Cardiac fibroblast (primary cell): ENCODE measurements around the gene GRXCR2.

Source experiments
- DNase-seq, 2 donors: peaks; one replicate each; pipeline versions ENCODE4 v3.0.0 to v3.0.0-alpha.2; 2010; ENCODE audit warnings: low read depth in 2 of 2
- H3K4me3 ChIP-seq, 2 donors: replicated peaks in 1 of 2; 1 replicate in 1 of 2; 2 replicates in 1 of 2; pipeline ENCODE4 v1.5.1; 2011; ENCODE audit warnings: low read depth in 2 of 2, low read length in 2 of 2, mild to moderate bottlenecking in 2 of 2, moderate library complexity in 1 of 2
- CTCF ChIP-seq: IDR thresholded peaks from one replicate; pipeline ENCODE4 v1.5.1; 2011; ENCODE audit warnings: low read depth, mild to moderate bottlenecking, low read length, inconsistent platforms

The GRXCR2 gene

GRCh38 chr5:145917288-145917687 lies 44.5 kb upstream of the GRXCR2 start:
- peak in 1 of 2 donors; percentile 22 for DNase-seq
- no peak overlapping the region for H3K4me3 ChIP-seq
- TF ChIP-seq CTCF, result no peak

- TF ChIP-seq CTCF, result no peak
- H3K4me3 ChIP-seq, result no peak overlapping the region
- DNase-seq, result no peak
These were observed 43.3 kb upstream of the GRXCR2 start for GRCh38 chr5:145915970-145916638.

GRCh38 chr5:145913701-145914100 lies 40.9 kb upstream of the GRXCR2 start:
- no peak for DNase-seq
- H3K4me3 ChIP-seq, result no peak overlapping the region
- TF ChIP-seq CTCF, result no peak

- no peak for TF ChIP-seq CTCF
- no peak for DNase-seq
These were observed 39.8 kb upstream of the GRXCR2 start for GRCh38 chr5:145912594-145912993.

GRCh38 chr5:145912019-145912418 lies 39.2 kb upstream of the GRXCR2 start:
- TF ChIP-seq CTCF, result no peak
- H3K4me3 ChIP-seq, result no peak overlapping the region
- no peak for DNase-seq

More at GRCh38 chr5:145912594-145912993, 39.8 kb upstream of the GRXCR2 start:
- no peak overlapping the region for H3K4me3 ChIP-seq

- DNase-seq, result no peak
- no peak overlapping the region for H3K4me3 ChIP-seq
- TF ChIP-seq CTCF, result no peak
These were observed 38.4 kb upstream of the GRXCR2 start for GRCh38 chr5:145911164-145911563.
